ENCODE data around the gene YPEL5.
"Not testable (repeated sequence)": the region's sequence is repeated elsewhere in the genome, so short reads cannot be mapped to it uniquely, and the experiment has no call there.

Gene YPEL5

GRCh38 chr2:30146337-30147195 is at the start of gene YPEL5:
TSS of gene YPEL5 (plus strand) at chr2:30147007. CDS start at chr2:30156652, 9,645 bp downstream.
- peak; percentile 100 for DNase-seq

- DNase-seq = no peak
Observed at GRCh38 chr2:30098266-30099005, 48.4 kb upstream of the YPEL5 start.

GRCh38 chr2:30099366-30099765 is 47.4 kb upstream of the YPEL5 start:
- not testable (repeated sequence) for DNase-seq

GRCh38 chr2:30100691-30101090 is 46.1 kb upstream of the YPEL5 start:
- not testable (repeated sequence) for DNase-seq

- DNase-seq = no peak
Observed at GRCh38 chr2:30104307-30104706, 42.5 kb upstream of the YPEL5 start.

- DNase-seq = no peak
Observed at GRCh38 chr2:30105556-30105955, 41.3 kb upstream of the YPEL5 start.

- peak in 1 of 2 experiments; percentile 16 for DNase-seq
Observed at GRCh38 chr2:30106543-30106942, 40.3 kb upstream of the YPEL5 start.

GRCh38 chr2:30108192-30108591 is 38.6 kb upstream of the YPEL5 start:
- no peak for DNase-seq

- no peak for DNase-seq
Observed at GRCh38 chr2:30108851-30109250, 38.0 kb upstream of the YPEL5 start.

GRCh38 chr2:30109856-30110255 is 37.0 kb upstream of the YPEL5 start:
- no peak for DNase-seq

GRCh38 chr2:30110773-30111172 is 36.0 kb upstream of the YPEL5 start:
- DNase-seq = no peak

- not testable (repeated sequence) for DNase-seq
Observed at GRCh38 chr2:30111186-30111585, 35.6 kb upstream of the YPEL5 start.

GRCh38 chr2:30112561-30112960 is 34.2 kb upstream of the YPEL5 start:
- no peak for DNase-seq

GRCh38 chr2:30113617-30114293 is 33.1 kb upstream of the YPEL5 start:
- peak; percentile 52 to 58 for DNase-seq

- peak; percentile 57 to 80 for DNase-seq
Observed at GRCh38 chr2:30115141-30115980, 31.4 kb upstream of the YPEL5 start.

- DNase-seq = no peak
Observed at GRCh38 chr2:30115981-30116285, 30.9 kb upstream of the YPEL5 start.

GRCh38 chr2:30122362-30122761 is 24.4 kb upstream of the YPEL5 start:
- no peak for DNase-seq

- DNase-seq = peak in 1 of 2 experiments; percentile 37
Observed at GRCh38 chr2:30127016-30127893, 19.6 kb upstream of the YPEL5 start.

- no peak for DNase-seq
Observed at GRCh38 chr2:30134582-30134981, 12.2 kb upstream of the YPEL5 start.

GRCh38 chr2:30135541-30135940 is 11.3 kb upstream of the YPEL5 start:
- no peak for DNase-seq

- DNase-seq = no peak
Observed at GRCh38 chr2:30136764-30137444, 9.9 kb upstream of the YPEL5 start.
